A549 (cell line): ENCODE data around the gene UBAC2. TPM values are rescaled to one million over a fixed set of nuclear protein-coding genes. Genes with fewer than 3 reads are reported as not detected.

ENCODE experiments used
- ATAC-seq, 2 experiments: fragments of 200-7000 bp in 1 of 2; fragments of >200 bp in 1 of 2; cut with Nextera tagmentation in 1 of 2; cut with Tn5 transposase in 1 of 2; 3 replicates each; pipeline versions ENCODE4 v1.8.0 to v1.9.1; 2018 to 2020; ENCODE audit warnings: mild to moderate bottlenecking in 1 of 2, moderate library complexity in 1 of 2
- CTCF ChIA-PET: fragments of 300-600 bp; sonication (Branson Sonifier 250); formaldehyde crosslinking; extraction: SDS; loops from one replicate; lab custom pipeline; 2021; ENCODE audit warnings: antibody characterized with exemption, inconsistent platforms; lab: Yijun Ruan, JAX
- POLR2A ChIA-PET: fragments of 350-600 bp; formaldehyde crosslinking; extraction: SDS; loops from one replicate; lab custom pipeline; 2021; ENCODE audit warnings: antibody characterized with exemption, inconsistent platforms; lab: Yijun Ruan, JAX
- DNase-seq, 2 experiments: peaks; one replicate each; pipeline versions ENCODE4 v3.0.0 to v3.0.0-alpha.2; 2011 to 2016; ENCODE audit warnings: low read depth in 1 of 2, low spot score in 1 of 2
- FAIRE-seq: peaks from 2 replicates; lab custom pipeline; 2011; peaks lifted over from hg19 to GRCh38; lab: Jason Lieb, UNC
- H3K27ac ChIP-seq, 2 experiments: fragments of >200 bp; sonication (Bioruptor Twin); formaldehyde crosslinking; 3 replicates each; pipeline ENCODE4 v1.5.1; 2016 to 2017
- H3K4me1 ChIP-seq: fragments of >200 bp; sonication (Bioruptor Twin); formaldehyde crosslinking; 3 replicates; pipeline ENCODE4 v1.6.1; 2016
- H3K4me2 ChIP-seq: fragments of >200 bp; sonication (Bioruptor Twin); formaldehyde crosslinking; 3 replicates; pipeline ENCODE4 v1.6.1; 2016
- H3K4me3 ChIP-seq: fragments of >200 bp; sonication (Bioruptor Twin); formaldehyde crosslinking; 3 replicates; pipeline ENCODE4 v1.5.1; 2016
- H3K9me3 ChIP-seq: fragments of >200 bp; sonication (Bioruptor Twin); formaldehyde crosslinking; 3 replicates; pipeline ENCODE4 v1.6.1; 2016
- BCL3 ChIP-seq: fragments of >200 bp; sonication (Bioruptor Twin); formaldehyde crosslinking; IDR thresholded peaks from 3 replicates; pipeline ENCODE4 v1.6.1; 2016
- CHD2 ChIP-seq: fragments of 150-350 bp; IDR thresholded peaks from 2 replicates; pipeline ENCODE4 v1.6.1; 2014; ENCODE audit warnings: low read length; ENCODE audit not compliant: partially characterized antibody
- CHD4 ChIP-seq: fragments of 200-600 bp; sonication (generic); IDR thresholded peaks from 2 replicates; pipeline ENCODE4 v1.6.1; 2016; ENCODE audit warnings: antibody characterized with exemption, mild to moderate bottlenecking, borderline replicate concordance
- E2F6 ChIP-seq: IDR thresholded peaks from 2 replicates; pipeline ENCODE4 v1.6.1; 2012; ENCODE audit warnings: low read depth, borderline replicate concordance
- EHF ChIP-seq: fragments of 250-450 bp; sonication (Bioruptor Pico); IDR thresholded peaks from 2 replicates; pipeline ENCODE4 v1.5.0; 2020; ENCODE audit warnings: mild to moderate bottlenecking
- ELK1 ChIP-seq: fragments of 150-350 bp; IDR thresholded peaks from 2 replicates; pipeline ENCODE4 v1.6.1; 2014; ENCODE audit warnings: low read depth, mild to moderate bottlenecking, low read length
- FOSB ChIP-seq: fragments of 250-450 bp; sonication (Bioruptor Pico); IDR thresholded peaks from 2 replicates; pipeline ENCODE4 v1.5.0; 2020; ENCODE audit warnings: mild to moderate bottlenecking, moderate library complexity
- HDAC2 ChIP-seq: fragments of 200-600 bp; sonication (generic); IDR thresholded peaks from 2 replicates; pipeline ENCODE4 v1.6.1; 2016
- HMGXB4 ChIP-seq: fragments of 250-450 bp; sonication (Bioruptor Pico); IDR thresholded peaks from 2 replicates; pipeline ENCODE4 v1.5.0; 2021; ENCODE audit warnings: mild to moderate bottlenecking, moderate library complexity, borderline replicate concordance
- JUN ChIP-seq, 2 experiments: fragments of >200 bp; sonication (Bioruptor Twin); formaldehyde crosslinking; IDR thresholded peaks; 2 replicates in 1 of 2; 3 replicates in 1 of 2; pipeline ENCODE4 v1.6.1; 2016 to 2017
- MAFK ChIP-seq: fragments of 450-650 bp; IDR thresholded peaks from 2 replicates; pipeline ENCODE4 v1.6.1; 2014; ENCODE audit not compliant: partially characterized antibody
- NPAS2 ChIP-seq: fragments of 250-450 bp; sonication (Bioruptor Pico); IDR thresholded peaks from 2 replicates; pipeline ENCODE4 v1.8.0; 2022; ENCODE audit warnings: mild to moderate bottlenecking, moderate library complexity, borderline replicate concordance
- REST ChIP-seq: fragments of 200-600 bp; sonication (generic); IDR thresholded peaks from 2 replicates; pipeline ENCODE4 v1.6.1; 2016; ENCODE audit warnings: antibody characterized with exemption, mild to moderate bottlenecking, moderate library complexity
- SMC3 ChIP-seq: fragments of >200 bp; sonication (Bioruptor Twin); formaldehyde crosslinking; IDR thresholded peaks from 3 replicates; pipeline ENCODE4 v1.6.1; 2018; ENCODE audit warnings: inconsistent platforms
- SREBF2 ChIP-seq: fragments of 450-650 bp; IDR thresholded peaks from 2 replicates; pipeline ENCODE4 v1.6.1; 2014; ENCODE audit warnings: mild to moderate bottlenecking, moderate library complexity
- USF2 ChIP-seq: fragments of 450-650 bp; IDR thresholded peaks from 2 replicates; pipeline ENCODE4 v1.6.1; 2014; ENCODE audit warnings: antibody characterized with exemption
- ZFP36 ChIP-seq: fragments of 450-650 bp; IDR thresholded peaks from 2 replicates; pipeline ENCODE4 v1.6.1; 2014; ENCODE audit warnings: borderline replicate concordance; ENCODE audit not compliant: partially characterized antibody
- ZNF302 ChIP-seq: fragments of 250-450 bp; sonication (Bioruptor Pico); IDR thresholded peaks from 2 replicates; pipeline ENCODE4 v1.9.0; 2021; ENCODE audit warnings: inconsistent platforms, mild to moderate bottlenecking, moderate library complexity
- ZSCAN20 ChIP-seq: fragments of 250-450 bp; sonication (Bioruptor Pico); IDR thresholded peaks from 2 replicates; pipeline ENCODE4 v1.8.0; 2022; ENCODE audit warnings: mild to moderate bottlenecking, moderate library complexity
- WGBS: methylation state at CpG from one replicate; pipeline ENCODE4 v1.1.6; 2017; ENCODE audit errors: missing lambda C conversion rate; 5-methylcytosine and 5-hydroxymethylcytosine counted together
- polyA plus RNA-seq, 4 experiments: library from polyadenylated mRNA; depleted of rRNA in 3 of 4; stranded (reverse); fragments of >200 nt; fragmentation: RNase III in 1 of 4; extraction: RNeasy Plus Mini Kit Qiagen cat#74134 plus additional on column Dnase treatment in 1 of 4; gene quantifications; 2 replicates in 3 of 4; 3 replicates in 1 of 4; pipeline ENCODE4 v1.2.3, GENCODE V29; 2011 to 2017

UBAC2 gene
- polyA plus RNA-seq, 2 of the 4 experiments (the other 2 are of a cell fraction), result 61.6 to 103 TPM

- ChIA-PET POLR2A (no interaction called here), CTCF (interaction anchor here (0.9 to 3.5 kb wide), 2 partner anchors 21 to 146 kb away, joined by 4 to 19 read pairs; no protein-coding TSS in a partner anchor)
- no peaks in the 10 kb centered on the region for H3K9me3 ChIP-seq
- 83% methylated on average over 8 of the region's 14 CpGs for WGBS
- H3K4me2 ChIP-seq, result no peak overlapping the region
- H3K4me1 ChIP-seq, result no peaks in the 10 kb centered on the region
- no peak for ATAC-seq
- no peak for DNase-seq
- TF ChIP-seq SREBF2, result no peak
- TF ChIP-seq NPAS2 (CRISPR knock-in tag), result no peak
- no peak for TF ChIP-seq ZFP36
- no peak for TF ChIP-seq ELK1
- no peak for TF ChIP-seq ZNF302
- TF ChIP-seq BCL3, result no peak
- FAIRE-seq, result no peak
- H3K4me3 ChIP-seq, result no peak overlapping the region
- no peak overlapping the region for H3K27ac ChIP-seq
Observed at GRCh38 chr13:99415851-99416331, 215.2 kb downstream of the UBAC2 start.

GRCh38 chr13:99416411-99417121 lies 215.9 kb downstream of the UBAC2 start:
- TF ChIP-seq CHD2, result no peak
- no peak for TF ChIP-seq FOSB (CRISPR knock-in tag)
- TF ChIP-seq REST, result no peak
- TF ChIP-seq CHD4, result no peak
- no peak for TF ChIP-seq ZSCAN20
- no peak for TF ChIP-seq JUN (IDR thresholded peaks at IDR 0.05)
- TF ChIP-seq E2F6, result no peak
- TF ChIP-seq HDAC2, result no peak
- no peak for TF ChIP-seq MAFK
- TF ChIP-seq HMGXB4 (CRISPR knock-in tag), result no peak
- TF ChIP-seq BCL3, result no peak
- no peak for TF ChIP-seq EHF
- TF ChIP-seq ELK1, result no peak
- no peak for TF ChIP-seq USF2
- TF ChIP-seq SMC3, result no peak
- FAIRE-seq (no peak), DNase-seq (no peak), ATAC-seq (peak in 1 of 2 experiments; percentile 21; a peak in 1 of 6 replicates)
- no peak overlapping the region for H3K4me3 ChIP-seq
- H3K27ac ChIP-seq, result no peak overlapping the region
- no peaks in the 10 kb centered on the region for H3K4me1 ChIP-seq
- POLR2A ChIA-PET, result no interaction called here
- H3K4me2 ChIP-seq, result no peak overlapping the region
- WGBS, result 90% methylated on average over 3 of the region's 24 CpGs
- CTCF ChIA-PET, result interaction anchor here (0.9 to 3.5 kb wide), 2 partner anchors 20 to 147 kb away, joined by 4 to 19 read pairs; no protein-coding TSS in a partner anchor
- H3K9me3 ChIP-seq, result no peaks in the 10 kb centered on the region
